Fibroblast of lung (primary cell): ENCODE results near the gene ATG9A.

Source experiments
- CTCF ChIP-seq, 2 donors: IDR thresholded peaks in 1 of 2; conservative IDR thresholded peaks in 1 of 2; 1 replicate in 1 of 2; 2 replicates in 1 of 2; pipeline ENCODE4 v1.5.1; 2011 to 2012; ENCODE audit warnings: low read length in 2 of 2, control low read depth in 1 of 2, inconsistent platforms in 1 of 2, low read depth in 1 of 2, mild to moderate bottlenecking in 1 of 2
- EZH2 ChIP-seq: IDR thresholded peaks from 2 replicates; pipeline ENCODE4 v1.5.1; 2012; ENCODE audit warnings: low read length, control low read depth, mild to moderate bottlenecking; ENCODE audit errors: missing control alignments

GRCh38 chr2:219220652-219221402 is 8.6 kb downstream of the ATG9A start:
- TF ChIP-seq CTCF (conservative IDR thresholded peaks at IDR 0.05 in 1 of 2, IDR thresholded peaks at IDR 0.05 in 1 of 2; ENCODE audit: low read depth in 1 of 2, low read length in 2 of 2) (no peak), EZH2 (no peak)
